IMR-90 (cell line): ENCODE measurements around the gene MLH3. TPM values are rescaled to one million over a fixed set of nuclear protein-coding genes. Genes with fewer than 3 reads are reported as not detected.

Source experiments
- ATAC-seq: fragments of 200-7000 bp; cut with Tn5 transposase; 2 replicates; pipeline ENCODE4 v1.9.1; 2020; ENCODE audit warnings: low read depth, mild to moderate bottlenecking, moderate library complexity
- BruUV-seq: library from RNA; stranded (reverse); fragments of 400-500 nt; replicated peaks from 2 replicates; lab custom pipeline; 2021; lab: Mats Ljungman, UMichigan
- CTCF ChIA-PET: fragments of 300-600 bp; formaldehyde crosslinking; extraction: SDS; loops from one replicate; lab custom pipeline; 2021; ENCODE audit warnings: antibody characterized with exemption; lab: Yijun Ruan, JAX
- POLR2A ChIA-PET: fragments of 300-600 bp; sonication (Branson Sonifier 250); formaldehyde crosslinking; loops from one replicate; lab custom pipeline; 2022; ENCODE audit warnings: antibody characterized with exemption; ENCODE audit not compliant: unreplicated experiment; lab: Charles Lee
- DNase-seq: peaks from one replicate; pipeline ENCODE4 v3.0.0; 2013
- H2AFZ ChIP-seq: replicated peaks from 2 replicates; pipeline ENCODE3; 2013; ENCODE audit warnings: low read length, mild to moderate bottlenecking; ENCODE audit not compliant: poor library complexity
- H2AK5ac ChIP-seq: 2 replicates; pipeline ENCODE4 v1.6.1; 2013; ENCODE audit warnings: low read depth, low read length, inconsistent platforms
- H2AK9ac ChIP-seq: replicated peaks from 2 replicates; pipeline ENCODE3; 2013; ENCODE audit warnings: mild to moderate bottlenecking, low read depth, low read length, moderate library complexity; ENCODE audit not compliant: poor library complexity
- H2BK120ac ChIP-seq: 2 replicates; pipeline ENCODE4 v1.6.1; 2013; ENCODE audit warnings: low read depth, low read length, inconsistent platforms
- H2BK15ac ChIP-seq: 3 replicates; pipeline ENCODE4 v1.6.1; 2013; ENCODE audit warnings: low read depth, low read length, inconsistent platforms
- H2BK20ac ChIP-seq: 2 replicates; pipeline ENCODE4 v1.6.1; 2013; ENCODE audit warnings: low read depth, mild to moderate bottlenecking, inconsistent platforms, low read length, moderate library complexity
- H2BK5ac ChIP-seq: 2 replicates; pipeline ENCODE4 v1.6.1; 2013; ENCODE audit warnings: mild to moderate bottlenecking, low read depth, low read length, inconsistent platforms; ENCODE audit not compliant: poor library complexity, severe bottlenecking
- H3K14ac ChIP-seq: replicated peaks from 2 replicates; pipeline ENCODE4 v1.6.1; 2013; ENCODE audit warnings: low read depth, low read length, inconsistent platforms
- H3K18ac ChIP-seq: 2 replicates; pipeline ENCODE4 v1.6.1; 2013; ENCODE audit warnings: low read depth, low read length, control low read depth
- H3K23ac ChIP-seq: 2 replicates; pipeline ENCODE4 v1.6.1; 2013; ENCODE audit warnings: low read depth, low read length, inconsistent platforms
- H3K27ac ChIP-seq: 2 replicates; pipeline ENCODE4 v1.5.1; 2013; ENCODE audit warnings: mild to moderate bottlenecking, control low read depth, low read length; ENCODE audit not compliant: insufficient read depth
- H3K27me3 ChIP-seq: 2 replicates; pipeline ENCODE4 v1.6.1; 2013; ENCODE audit warnings: low read length; ENCODE audit not compliant: control insufficient read depth, insufficient read depth
- H3K36me3 ChIP-seq: 2 replicates; pipeline ENCODE4 v1.6.1; 2013; ENCODE audit warnings: low read length, mixed read lengths; ENCODE audit not compliant: control insufficient read depth, insufficient read depth
- H3K4ac ChIP-seq: 2 replicates; pipeline ENCODE4 v1.6.1; 2013; ENCODE audit warnings: low read depth, low read length, inconsistent platforms
- H3K4me1 ChIP-seq: 2 replicates; pipeline ENCODE4 v1.6.1; 2013; ENCODE audit warnings: low read length, mixed read lengths; ENCODE audit not compliant: control insufficient read depth, insufficient read depth
- H3K4me2 ChIP-seq: 2 replicates; pipeline ENCODE4 v1.6.1; 2013; ENCODE audit warnings: low read depth, mild to moderate bottlenecking, control low read depth, low read length, moderate library complexity
- H3K4me3 ChIP-seq: 2 replicates; pipeline ENCODE4 v1.5.1; 2013; ENCODE audit warnings: low read depth, mild to moderate bottlenecking, control low read depth, low read length, moderate library complexity; ENCODE audit not compliant: insufficient read depth
- H3K56ac ChIP-seq: 2 replicates; pipeline ENCODE4 v1.6.1; 2013; ENCODE audit warnings: low read length, inconsistent platforms; ENCODE audit not compliant: insufficient read depth; ENCODE audit errors: extremely low read depth
- H3K79me1 ChIP-seq, 2 experiments: 2 replicates each; pipeline ENCODE4 v1.6.1; 2013; ENCODE audit warnings: low read length in 2 of 2, inconsistent platforms in 1 of 2, low read depth in 1 of 2
- H3K9ac ChIP-seq: 2 replicates; pipeline ENCODE4 v1.6.1; 2013; ENCODE audit warnings: low read depth, low read length, control low read depth
- H3K9me1 ChIP-seq: 2 replicates; pipeline ENCODE4 v1.6.1; 2013; ENCODE audit warnings: low read length, inconsistent platforms; ENCODE audit not compliant: insufficient read depth
- H3K9me3 ChIP-seq: 2 replicates; pipeline ENCODE4 v1.6.1; 2013; ENCODE audit warnings: low read length; ENCODE audit not compliant: control insufficient read depth, insufficient read depth
- H4K20me1 ChIP-seq: 2 replicates; pipeline ENCODE4 v1.6.1; 2013; ENCODE audit warnings: low read length, inconsistent platforms; ENCODE audit not compliant: insufficient read depth
- H4K5ac ChIP-seq: 2 replicates; pipeline ENCODE4 v1.6.1; 2013; ENCODE audit warnings: mild to moderate bottlenecking, low read depth, low read length, control low read depth
- H4K8ac ChIP-seq, 2 experiments: 2 replicates each; pipeline ENCODE4 v1.6.1; 2013; ENCODE audit warnings: low read depth in 2 of 2, low read length in 2 of 2, control low read depth in 1 of 2, inconsistent platforms in 1 of 2
- H4K91ac ChIP-seq: 2 replicates; pipeline ENCODE4 v1.6.1; 2013; ENCODE audit warnings: low read depth, low read length, inconsistent platforms; ENCODE audit not compliant: insufficient read depth
- BHLHE40 ChIP-seq: fragments of 150-350 bp; IDR thresholded peaks from 2 replicates; pipeline ENCODE4 v1.6.1; 2016; ENCODE audit warnings: mild to moderate bottlenecking, low read depth, low read length
- CEBPB ChIP-seq: IDR thresholded peaks from 2 replicates; pipeline ENCODE4 v1.6.1; 2012; ENCODE audit warnings: low read depth, low read length, improper control_type of control experiment
- CHD1 ChIP-seq: IDR thresholded peaks from 2 replicates; pipeline ENCODE4 v1.6.1; 2012; ENCODE audit warnings: low read depth, low read length, improper control_type of control experiment
- FOS ChIP-seq: fragments of 150-350 bp; IDR thresholded peaks from 2 replicates; pipeline ENCODE4 v1.6.1; 2016; ENCODE audit warnings: low read depth, low read length
- MAFK ChIP-seq: IDR thresholded peaks from 2 replicates; pipeline ENCODE4 v1.6.1; 2012; ENCODE audit warnings: low read depth, low read length, improper control_type of control experiment
- MAZ ChIP-seq: IDR thresholded peaks from 2 replicates; pipeline ENCODE4 v1.6.1; 2012; ENCODE audit warnings: low read depth, mild to moderate bottlenecking, low read length, improper control_type of control experiment, moderate library complexity, borderline replicate concordance
- NFE2L2 ChIP-seq: fragments of 150-350 bp; IDR thresholded peaks from 2 replicates; pipeline ENCODE4 v1.6.1; 2016; ENCODE audit warnings: low read depth, mild to moderate bottlenecking, low read length
- POLR2A ChIP-seq: IDR thresholded peaks from 2 replicates; pipeline ENCODE4 v1.6.1; 2012; ENCODE audit warnings: mild to moderate bottlenecking, low read depth, low read length
- RAD21 ChIP-seq: IDR thresholded peaks from 2 replicates; pipeline ENCODE4 v1.6.1; 2012; ENCODE audit warnings: low read length, improper control_type of control experiment
- RCOR1 ChIP-seq: IDR thresholded peaks from 2 replicates; pipeline ENCODE4 v1.6.1; 2012; ENCODE audit warnings: mild to moderate bottlenecking, low read length, improper control_type of control experiment; ENCODE audit not compliant: insufficient replicate concordance
- RFX5 ChIP-seq: IDR thresholded peaks from 2 replicates; pipeline ENCODE4 v1.8.0; 2012; ENCODE audit warnings: low read depth, mild to moderate bottlenecking, low read length, moderate library complexity
- SMC3 ChIP-seq: fragments of 150-350 bp; IDR thresholded peaks from 2 replicates; pipeline ENCODE4 v1.6.1; 2016; ENCODE audit warnings: low read depth, mild to moderate bottlenecking, antibody characterized with exemption, low read length, moderate library complexity
- WGBS, 2 experiments: methylation state at CpG; one replicate each; pipeline versions ENCODE4 v1.1.5 to v1.1.7; 2013; ENCODE audit warnings: missing lambda C conversion rate in 2 of 2; ENCODE audit not compliant: insufficient read length in 1 of 2; ENCODE audit errors: extremely low coverage in 2 of 2; 5-methylcytosine and 5-hydroxymethylcytosine counted together
- dilution Hi-C: fragments of 300-500 bp; cut with HindIII; formaldehyde crosslinking; loops from one replicate; pipeline ENCODE4 v1.14.3; 2018; ENCODE audit warnings: low sequenced_read_pairs; ENCODE audit not compliant: unreplicated experiment
- in situ Hi-C: fragments of 300-500 bp; cut with MboI; formaldehyde crosslinking; loops from 3 replicates; pipeline ENCODE4 v1.14.3; 2019; ENCODE audit warnings: low sequenced_read_pairs, inconsistent platforms, mixed read lengths
- intact Hi-C: fragments of 100-400 bp; cut with micrococcal nuclease; formaldehyde crosslinking; loops from 2 replicates; pipeline ENCODE4 v1.10.0; 2022
- polyA plus RNA-seq, 3 experiments: library from polyadenylated mRNA; depleted of rRNA; stranded (reverse); fragments of >200 nt; gene quantifications; 2 replicates each; pipeline ENCODE4 v1.2.3, GENCODE V29; 2012; ENCODE audit warnings: low replicate concordance in 1 of 3
- total RNA-seq: library from RNA; depleted of rRNA; stranded (reverse); fragments of >200 nt; gene quantifications from 2 replicates; pipeline ENCODE4 v1.2.3, GENCODE V29; 2012
- TF ChIP-seq, protein P1 (sequence below): fragments of 150-350 bp; IDR thresholded peaks from 2 replicates; pipeline ENCODE4 v1.6.1; 2017; ENCODE audit warnings: mild to moderate bottlenecking, antibody characterized with exemption, low read length, low read depth
- TF ChIP-seq, protein P2 (sequence below): conservative IDR thresholded peaks from 2 replicates; pipeline ENCODE4 v1.5.1; 2012; ENCODE audit warnings: mild to moderate bottlenecking, low read depth, low read length, improper control_type of control experiment
- TF ChIP-seq, protein P3 (sequence below): fragments of 150-350 bp; IDR thresholded peaks from 2 replicates; pipeline ENCODE4 v1.6.1; 2016; ENCODE audit warnings: low read depth, mild to moderate bottlenecking, low read length, moderate library complexity, borderline replicate concordance

The MLH3 gene
- total and polyA plus RNA-seq, 2 of the 4 experiments (the other 2 are of a cell fraction), result 5.6 to 14.7 TPM

DNA sequence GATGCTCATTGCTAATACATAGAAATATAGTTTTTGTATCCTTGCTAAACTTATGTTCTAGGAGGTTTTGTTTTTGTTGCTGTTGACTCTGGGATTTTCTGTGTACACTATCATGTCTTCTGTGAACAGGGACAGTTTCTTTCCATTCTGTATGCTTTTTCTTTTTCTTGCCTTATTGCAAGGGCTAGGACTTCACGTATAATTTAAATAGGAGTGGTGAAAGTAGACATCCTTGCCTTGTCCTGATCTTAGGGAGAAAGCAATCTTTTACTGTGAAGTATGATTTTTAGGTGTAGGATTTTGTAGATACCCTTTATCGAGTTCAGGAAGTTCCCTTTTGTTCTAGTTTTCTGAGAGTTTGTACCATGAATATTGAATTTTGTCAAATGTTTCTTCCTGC is 50.0 kb downstream of the MLH3 start:
- Histone ChIP-seq H2AK5ac (no peak overlapping the region), H3K4me2 (no peak overlapping the region), H2AK9ac (no peak overlapping the region), H3K4me1 (peaks cover 4% of the 10 kb centered on the region), H3K9me1 (peaks cover 6% of the 10 kb centered on the region; the same call in 1 of the 2 replicates), H3K18ac (no peak overlapping the region), H3K9ac (no peak overlapping the region), H3K4ac (no peak overlapping the region), H3K27ac (no peak overlapping the region), H3K79me1 (peaks cover 20 to 32% of the 10 kb centered on the region in 2 experiments), H4K91ac (no peak overlapping the region), H3K4me3 (no peak overlapping the region), H2AFZ (no peak overlapping the region), H4K20me1 (no peaks in the 10 kb centered on the region), H2BK20ac (no peak overlapping the region), H3K27me3 (peaks cover 3% of the 10 kb centered on the region), H3K9me3 (no peaks in the 10 kb centered on the region), H2BK120ac (no peak overlapping the region), H2BK5ac (no peak overlapping the region), H3K36me3 (peaks cover 2% of the 10 kb centered on the region; the same call in 1 of the 2 replicates), H4K5ac (no peak overlapping the region), H2BK15ac (no peak overlapping the region), H3K14ac (no peak overlapping the region), H4K8ac (no peak overlapping the region), H3K56ac (no peak overlapping the region), H3K23ac (no peak overlapping the region)
- ATAC-seq (no peak), DNase-seq (no peak)
- TF ChIP-seq RCOR1 (no peak), NFE2L2 (no peak), RAD21 (no peak), CEBPB (no peak), CHD1 (no peak), MAFK (no peak), POLR2A (no peak), BHLHE40 (no peak), FOS (no peak), SMC3 (no peak), RFX5 (no peak), MAZ (no peak)
- TF ChIP-seq, protein P1, sequence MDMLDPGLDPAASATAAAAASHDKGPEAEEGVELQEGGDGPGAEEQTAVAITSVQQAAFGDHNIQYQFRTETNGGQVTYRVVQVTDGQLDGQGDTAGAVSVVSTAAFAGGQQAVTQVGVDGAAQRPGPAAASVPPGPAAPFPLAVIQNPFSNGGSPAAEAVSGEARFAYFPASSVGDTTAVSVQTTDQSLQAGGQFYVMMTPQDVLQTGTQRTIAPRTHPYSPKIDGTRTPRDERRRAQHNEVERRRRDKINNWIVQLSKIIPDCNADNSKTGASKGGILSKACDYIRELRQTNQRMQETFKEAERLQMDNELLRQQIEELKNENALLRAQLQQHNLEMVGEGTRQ, result no peak
- TF ChIP-seq, protein P2, sequence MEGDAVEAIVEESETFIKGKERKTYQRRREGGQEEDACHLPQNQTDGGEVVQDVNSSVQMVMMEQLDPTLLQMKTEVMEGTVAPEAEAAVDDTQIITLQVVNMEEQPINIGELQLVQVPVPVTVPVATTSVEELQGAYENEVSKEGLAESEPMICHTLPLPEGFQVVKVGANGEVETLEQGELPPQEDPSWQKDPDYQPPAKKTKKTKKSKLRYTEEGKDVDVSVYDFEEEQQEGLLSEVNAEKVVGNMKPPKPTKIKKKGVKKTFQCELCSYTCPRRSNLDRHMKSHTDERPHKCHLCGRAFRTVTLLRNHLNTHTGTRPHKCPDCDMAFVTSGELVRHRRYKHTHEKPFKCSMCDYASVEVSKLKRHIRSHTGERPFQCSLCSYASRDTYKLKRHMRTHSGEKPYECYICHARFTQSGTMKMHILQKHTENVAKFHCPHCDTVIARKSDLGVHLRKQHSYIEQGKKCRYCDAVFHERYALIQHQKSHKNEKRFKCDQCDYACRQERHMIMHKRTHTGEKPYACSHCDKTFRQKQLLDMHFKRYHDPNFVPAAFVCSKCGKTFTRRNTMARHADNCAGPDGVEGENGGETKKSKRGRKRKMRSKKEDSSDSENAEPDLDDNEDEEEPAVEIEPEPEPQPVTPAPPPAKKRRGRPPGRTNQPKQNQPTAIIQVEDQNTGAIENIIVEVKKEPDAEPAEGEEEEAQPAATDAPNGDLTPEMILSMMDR, result no peak
- TF ChIP-seq, protein P3, sequence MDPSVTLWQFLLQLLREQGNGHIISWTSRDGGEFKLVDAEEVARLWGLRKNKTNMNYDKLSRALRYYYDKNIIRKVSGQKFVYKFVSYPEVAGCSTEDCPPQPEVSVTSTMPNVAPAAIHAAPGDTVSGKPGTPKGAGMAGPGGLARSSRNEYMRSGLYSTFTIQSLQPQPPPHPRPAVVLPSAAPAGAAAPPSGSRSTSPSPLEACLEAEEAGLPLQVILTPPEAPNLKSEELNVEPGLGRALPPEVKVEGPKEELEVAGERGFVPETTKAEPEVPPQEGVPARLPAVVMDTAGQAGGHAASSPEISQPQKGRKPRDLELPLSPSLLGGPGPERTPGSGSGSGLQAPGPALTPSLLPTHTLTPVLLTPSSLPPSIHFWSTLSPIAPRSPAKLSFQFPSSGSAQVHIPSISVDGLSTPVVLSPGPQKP, result no peak
- BruUV-seq, result no TSS peak
- no CpG with 5 or more reads among the region's 2 CpGs for WGBS, 2 experiments
- in situ Hi-C loops (no loop called here), intact Hi-C loops (no loop called here), dilution Hi-C loops (no loop called here)
- ChIA-PET POLR2A (no interaction called here), CTCF (no interaction called here)
